ENCODE measurements around the gene SUSD1.

The SUSD1 gene

DNA sequence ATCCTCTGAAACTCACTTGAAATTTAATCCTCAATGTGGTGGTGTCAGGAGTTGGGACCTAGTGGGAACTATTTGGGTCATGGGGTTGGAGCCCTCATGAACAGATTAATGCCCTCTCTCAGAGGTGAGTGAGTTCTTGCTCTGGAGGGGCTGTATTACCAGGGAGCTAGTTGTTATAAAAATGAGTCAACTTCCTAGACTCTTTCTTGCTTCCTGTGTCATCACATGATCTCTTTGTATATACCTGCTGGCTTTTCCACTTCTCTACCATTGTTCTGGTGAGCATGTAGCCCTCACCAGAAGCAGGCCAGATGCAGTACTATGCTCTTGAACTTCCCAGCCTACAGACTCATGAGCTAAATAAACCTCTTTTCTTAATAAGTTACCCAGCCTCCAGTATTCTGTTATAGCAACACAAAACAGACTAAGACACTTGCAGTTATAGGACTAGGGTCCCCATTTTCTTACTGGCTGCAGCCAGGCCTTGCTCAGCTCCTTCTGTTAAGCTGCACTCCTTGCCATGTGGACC lies 127.5 kb downstream of the SUSD1 start:
- no peak overlapping the region for H3K27ac ChIP-seq (ENCODE audit: low read depth, low read length)
- no peak overlapping the region for H3K9ac ChIP-seq (ENCODE audit: low read depth in 1 of 2, low read length in 2 of 2)
- peaks cover 2 to 5% of the 10 kb centered on the region in 2 donors for H3K9me3 ChIP-seq (ENCODE audit: control insufficient read depth in 1 of 2, low read length in 2 of 2)
- peaks cover 29 to 33% of the 10 kb centered on the region in 2 donors for H3K4me1 ChIP-seq (ENCODE audit: control insufficient read depth in 1 of 2, insufficient read depth in 2 of 2, low read length in 2 of 2)
- no peaks in the 10 kb centered on the region for H3K36me3 ChIP-seq (ENCODE audit: control insufficient read depth in 1 of 2, insufficient read depth in 2 of 2, low read length in 2 of 2)
- no peaks in the 10 kb centered on the region for H3K27me3 ChIP-seq (ENCODE audit: control insufficient read depth in 1 of 2, insufficient read depth in 2 of 2, low read length in 2 of 2)
- H3K4me3 ChIP-seq (ENCODE audit: low read depth in 1 of 2, low read length in 2 of 2): no peak overlapping the region

DNA sequence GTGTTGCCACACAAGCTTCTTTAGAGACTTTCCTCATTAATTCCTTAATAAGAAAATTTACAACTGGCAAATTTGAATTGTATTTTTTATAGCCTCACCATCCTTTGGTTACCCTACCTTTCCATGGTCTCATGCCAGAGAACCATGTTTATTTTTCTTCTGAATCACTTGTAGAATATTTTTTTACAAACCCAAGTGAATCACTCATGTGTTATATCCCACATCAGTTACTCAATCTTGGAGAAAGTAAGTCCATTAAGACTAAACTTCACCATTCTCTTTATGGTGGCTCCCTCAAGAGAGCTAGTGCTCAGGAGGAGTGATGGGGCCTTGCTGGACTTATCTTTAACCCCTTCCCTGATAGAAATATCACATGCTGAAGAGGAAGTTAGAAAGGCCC lies 128.9 kb downstream of the SUSD1 start:
- Histone ChIP-seq H3K9ac (ENCODE audit: low read depth in 1 of 2, low read length in 2 of 2) (no peak overlapping the region), H3K27me3 (ENCODE audit: control insufficient read depth in 1 of 2, insufficient read depth in 2 of 2, low read length in 2 of 2) (no peaks in the 10 kb centered on the region), H3K4me3 (ENCODE audit: low read depth in 1 of 2, low read length in 2 of 2) (no peak overlapping the region), H3K27ac (ENCODE audit: low read depth, low read length) (no peak overlapping the region), H3K4me1 (ENCODE audit: control insufficient read depth in 1 of 2, insufficient read depth in 2 of 2, low read length in 2 of 2) (peaks cover 28 to 29% of the 10 kb centered on the region in 2 donors), H3K9me3 (ENCODE audit: control insufficient read depth in 1 of 2, low read length in 2 of 2) (peaks cover 2 to 5% of the 10 kb centered on the region in 2 donors), H3K36me3 (ENCODE audit: control insufficient read depth in 1 of 2, insufficient read depth in 2 of 2, low read length in 2 of 2) (peaks cover under 1 to 8% of the 10 kb centered on the region in 2 donors)

DNA sequence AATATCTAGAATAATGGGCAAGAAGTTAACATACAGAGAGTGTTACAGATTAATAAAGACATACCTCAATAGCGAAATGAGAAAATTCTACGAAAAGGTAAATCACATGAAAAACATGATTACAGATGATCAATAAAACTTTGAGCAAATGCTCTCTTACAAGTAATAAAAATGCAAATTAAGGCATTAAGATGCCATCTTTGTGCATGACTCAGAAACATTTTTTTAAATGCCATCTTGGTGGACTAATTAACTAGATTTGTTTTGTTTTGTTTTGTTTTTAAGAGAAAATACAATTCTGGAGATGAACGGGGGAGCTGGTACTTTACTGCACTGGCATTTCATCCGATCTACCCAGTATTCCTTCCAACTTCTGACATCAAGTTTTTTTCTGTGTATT lies 130.2 kb downstream of the SUSD1 start:
- Histone ChIP-seq H3K27ac (ENCODE audit: low read depth, low read length) (no peak overlapping the region), H3K36me3 (ENCODE audit: control insufficient read depth in 1 of 2, insufficient read depth in 2 of 2, low read length in 2 of 2) (peaks cover 5 to 17% of the 10 kb centered on the region in 2 donors), H3K4me3 (ENCODE audit: low read depth in 1 of 2, low read length in 2 of 2) (no peak overlapping the region), H3K4me1 (ENCODE audit: control insufficient read depth in 1 of 2, insufficient read depth in 2 of 2, low read length in 2 of 2) (peaks cover 15 to 17% of the 10 kb centered on the region in 2 donors), H3K27me3 (ENCODE audit: control insufficient read depth in 1 of 2, insufficient read depth in 2 of 2, low read length in 2 of 2) (no peaks in the 10 kb centered on the region), H3K9me3 (ENCODE audit: control insufficient read depth in 1 of 2, low read length in 2 of 2) (peaks cover 2 to 5% of the 10 kb centered on the region in 2 donors), H3K9ac (ENCODE audit: low read depth in 1 of 2, low read length in 2 of 2) (no peak overlapping the region)

DNA sequence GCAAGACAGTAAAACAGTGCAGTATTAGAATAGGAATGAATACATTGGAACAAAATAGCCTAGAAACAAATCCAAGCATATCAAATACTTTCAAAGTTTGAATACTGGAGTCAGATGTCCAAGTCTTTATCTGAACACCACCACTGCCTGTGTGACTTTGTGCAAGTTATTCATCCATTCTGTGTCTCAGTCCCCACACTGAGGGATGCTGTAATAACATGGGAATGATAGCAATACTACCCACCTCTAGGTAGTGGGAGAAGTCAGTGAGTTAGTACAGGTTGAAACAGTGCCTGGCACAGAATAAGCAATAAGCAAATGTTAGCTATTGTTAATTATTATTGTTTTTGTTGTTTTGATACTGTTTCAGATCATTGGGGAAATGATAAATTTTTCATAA lies 130.9 kb downstream of the SUSD1 start:
- H3K27ac ChIP-seq (ENCODE audit: low read depth, low read length): no peak overlapping the region
- peaks cover 2 to 5% of the 10 kb centered on the region in 2 donors for H3K9me3 ChIP-seq (ENCODE audit: control insufficient read depth in 1 of 2, low read length in 2 of 2)
- H3K4me1 ChIP-seq (ENCODE audit: control insufficient read depth in 1 of 2, insufficient read depth in 2 of 2, low read length in 2 of 2): peaks cover 9 to 10% of the 10 kb centered on the region in 2 donors
- H3K4me3 ChIP-seq (ENCODE audit: low read depth in 1 of 2, low read length in 2 of 2): no peak overlapping the region
- H3K36me3 ChIP-seq (ENCODE audit: control insufficient read depth in 1 of 2, insufficient read depth in 2 of 2, low read length in 2 of 2): peaks cover 5 to 20% of the 10 kb centered on the region in 2 donors
- H3K27me3 ChIP-seq (ENCODE audit: control insufficient read depth in 1 of 2, insufficient read depth in 2 of 2, low read length in 2 of 2): no peaks in the 10 kb centered on the region
- H3K9ac ChIP-seq (ENCODE audit: low read depth in 1 of 2, low read length in 2 of 2): no peak overlapping the region

DNA sequence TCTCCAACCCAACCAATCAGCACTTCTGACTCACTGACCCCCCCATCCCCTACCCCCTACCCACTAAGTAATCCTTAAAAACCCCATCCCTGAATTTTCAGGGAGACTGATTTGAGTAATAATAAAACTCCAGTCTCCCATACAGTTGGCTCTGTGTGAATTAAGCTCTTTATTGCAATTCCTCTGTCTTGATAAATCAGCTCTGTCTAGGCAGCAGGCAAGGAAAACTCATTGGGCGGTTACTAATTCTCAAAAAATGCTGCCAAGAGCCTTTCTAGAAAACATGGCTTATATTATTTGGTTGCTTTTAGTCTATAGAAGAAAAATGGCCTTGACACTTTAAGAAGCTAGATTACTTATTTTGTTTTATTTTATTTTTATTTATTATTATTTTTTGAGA lies 131.7 kb downstream of the SUSD1 start:
- Histone ChIP-seq H3K9ac (ENCODE audit: low read depth in 1 of 2, low read length in 2 of 2) (no peak overlapping the region), H3K4me1 (ENCODE audit: control insufficient read depth in 1 of 2, insufficient read depth in 2 of 2, low read length in 2 of 2) (peaks cover 2% of the 10 kb centered on the region in 2 donors), H3K4me3 (ENCODE audit: low read depth in 1 of 2, low read length in 2 of 2) (no peak overlapping the region), H3K27me3 (ENCODE audit: control insufficient read depth in 1 of 2, insufficient read depth in 2 of 2, low read length in 2 of 2) (no peaks in the 10 kb centered on the region), H3K9me3 (ENCODE audit: control insufficient read depth in 1 of 2, low read length in 2 of 2) (peaks cover 2 to 5% of the 10 kb centered on the region in 2 donors), H3K27ac (ENCODE audit: low read depth, low read length) (no peak overlapping the region), H3K36me3 (ENCODE audit: control insufficient read depth in 1 of 2, insufficient read depth in 2 of 2, low read length in 2 of 2) (peaks cover 7 to 20% of the 10 kb centered on the region in 2 donors)

DNA sequence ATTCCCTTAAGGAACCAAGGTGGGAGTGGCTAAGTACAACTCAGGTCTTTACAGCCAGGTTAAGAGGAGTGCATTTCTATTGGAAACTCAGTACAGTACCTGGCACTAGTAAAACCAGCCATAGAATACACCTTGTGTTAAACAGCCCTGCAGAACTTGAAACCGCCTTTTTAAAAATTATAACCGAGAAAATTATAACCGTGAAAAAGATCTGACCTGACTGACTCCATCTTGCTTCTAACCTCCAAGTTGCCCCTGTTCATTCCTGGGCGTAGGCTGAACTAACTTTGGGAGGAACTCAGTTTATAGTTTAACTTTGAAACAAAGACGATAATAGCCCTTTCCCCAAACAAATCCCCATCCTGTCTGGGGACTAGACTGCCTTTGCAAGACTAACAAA lies 132.3 kb downstream of the SUSD1 start:
- Histone ChIP-seq H3K9ac (ENCODE audit: low read depth in 1 of 2, low read length in 2 of 2) (no peak overlapping the region), H3K4me1 (ENCODE audit: control insufficient read depth in 1 of 2, insufficient read depth in 2 of 2, low read length in 2 of 2) (no peaks in the 10 kb centered on the region), H3K36me3 (ENCODE audit: control insufficient read depth in 1 of 2, insufficient read depth in 2 of 2, low read length in 2 of 2) (peaks cover 10 to 23% of the 10 kb centered on the region in 2 donors), H3K4me3 (ENCODE audit: low read depth in 1 of 2, low read length in 2 of 2) (no peak overlapping the region), H3K27ac (ENCODE audit: low read depth, low read length) (no peak overlapping the region), H3K9me3 (ENCODE audit: control insufficient read depth in 1 of 2, low read length in 2 of 2) (peaks cover 2 to 3% of the 10 kb centered on the region in 2 donors), H3K27me3 (ENCODE audit: control insufficient read depth in 1 of 2, insufficient read depth in 2 of 2, low read length in 2 of 2) (no peaks in the 10 kb centered on the region)

DNA sequence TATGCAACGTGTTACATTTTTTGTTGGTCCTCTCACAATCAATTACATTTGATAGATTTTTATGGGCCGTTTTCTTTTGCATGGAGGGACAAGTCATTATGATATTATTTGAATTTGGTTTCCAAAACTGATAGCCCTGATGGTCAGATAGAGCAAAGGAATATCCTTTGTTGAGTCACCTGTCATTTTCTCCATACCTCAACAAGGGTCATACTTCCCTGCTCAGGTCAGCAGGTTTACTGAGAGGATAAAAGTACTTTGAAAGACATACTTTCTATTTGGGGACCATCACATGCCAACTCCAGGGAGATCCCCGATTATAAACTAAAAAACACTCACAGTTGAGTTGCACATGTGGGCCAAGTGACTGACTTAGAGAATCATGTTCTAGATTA lies 132.9 kb downstream of the SUSD1 start:
- H3K36me3 ChIP-seq (ENCODE audit: control insufficient read depth in 1 of 2, insufficient read depth in 2 of 2, low read length in 2 of 2): peaks cover 10 to 27% of the 10 kb centered on the region in 2 donors
- no peak overlapping the region for H3K4me3 ChIP-seq (ENCODE audit: low read depth in 1 of 2, low read length in 2 of 2)
- H3K27me3 ChIP-seq (ENCODE audit: control insufficient read depth in 1 of 2, insufficient read depth in 2 of 2, low read length in 2 of 2): no peaks in the 10 kb centered on the region
- no peak overlapping the region for H3K27ac ChIP-seq (ENCODE audit: low read depth, low read length)
- no peaks in the 10 kb centered on the region for H3K4me1 ChIP-seq (ENCODE audit: control insufficient read depth in 1 of 2, insufficient read depth in 2 of 2, low read length in 2 of 2)
- no peaks in the 10 kb centered on the region for H3K9me3 ChIP-seq (ENCODE audit: control insufficient read depth in 1 of 2, low read length in 2 of 2)
- no peak overlapping the region for H3K9ac ChIP-seq (ENCODE audit: low read depth in 1 of 2, low read length in 2 of 2)

DNA sequence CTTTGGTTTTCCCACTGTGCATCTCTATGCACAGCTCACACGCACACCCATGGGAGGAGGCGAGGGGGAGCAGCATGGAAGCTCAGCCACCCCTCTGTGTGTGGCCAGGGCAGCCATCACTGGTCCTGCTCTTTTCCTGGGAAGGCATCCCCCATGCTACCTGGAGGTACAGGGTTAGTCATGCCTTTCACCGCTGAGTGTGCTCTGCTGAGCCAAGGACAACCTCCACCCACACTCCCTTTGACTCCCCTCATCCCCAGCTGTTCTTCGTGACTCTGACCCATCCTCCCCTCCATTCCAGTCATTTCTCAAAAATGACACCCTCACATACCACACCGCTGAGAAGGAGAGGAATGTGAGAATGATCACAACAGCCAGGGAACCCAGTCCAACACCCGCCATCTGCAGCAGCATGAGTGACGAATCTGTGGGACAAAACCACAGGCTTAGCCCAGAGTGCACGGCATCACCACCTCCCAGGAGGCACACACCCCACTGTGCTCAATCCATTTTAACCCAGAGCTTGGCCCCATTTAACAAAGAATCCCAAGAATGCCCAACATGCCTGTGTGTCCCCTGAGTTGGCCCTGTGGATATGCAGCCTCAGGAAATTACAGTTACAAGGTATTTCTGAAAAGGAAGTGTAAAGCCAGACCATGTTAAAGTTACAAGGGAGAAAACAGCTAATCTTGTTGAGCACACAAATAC lies 133.4 kb downstream of the SUSD1 start:
- no peaks in the 10 kb centered on the region for H3K9me3 ChIP-seq (ENCODE audit: control insufficient read depth in 1 of 2, low read length in 2 of 2)
- H3K4me3 ChIP-seq (ENCODE audit: low read depth in 1 of 2, low read length in 2 of 2): no peak overlapping the region
- no peaks in the 10 kb centered on the region for H3K27me3 ChIP-seq (ENCODE audit: control insufficient read depth in 1 of 2, insufficient read depth in 2 of 2, low read length in 2 of 2)
- no peak overlapping the region for H3K9ac ChIP-seq (ENCODE audit: low read depth in 1 of 2, low read length in 2 of 2)
- no peak overlapping the region for H3K27ac ChIP-seq (ENCODE audit: low read depth, low read length)
- H3K4me1 ChIP-seq (ENCODE audit: control insufficient read depth in 1 of 2, insufficient read depth in 2 of 2, low read length in 2 of 2): no peaks in the 10 kb centered on the region
- H3K36me3 ChIP-seq (ENCODE audit: control insufficient read depth in 1 of 2, insufficient read depth in 2 of 2, low read length in 2 of 2): peaks cover 10 to 27% of the 10 kb centered on the region in 2 donors

DNA sequence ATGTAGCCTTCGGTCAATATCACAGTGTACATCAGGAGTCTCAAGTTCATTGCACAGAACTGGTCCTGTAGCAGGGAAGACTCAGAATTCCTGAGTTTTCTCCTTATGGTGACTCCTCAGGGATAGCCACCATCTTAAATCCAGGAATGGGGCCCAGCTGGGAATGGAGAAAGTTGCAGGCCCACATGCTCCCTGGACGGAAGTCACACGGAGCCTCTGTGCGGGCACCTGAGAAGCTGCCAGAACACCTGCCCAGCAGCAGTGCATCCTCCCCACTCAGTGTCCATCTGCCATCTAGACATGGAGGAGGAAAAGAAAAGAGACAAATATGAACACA lies 133.9 kb downstream of the SUSD1 start:
- Histone ChIP-seq H3K9ac (ENCODE audit: low read depth in 1 of 2, low read length in 2 of 2) (no peak overlapping the region), H3K9me3 (ENCODE audit: control insufficient read depth in 1 of 2, low read length in 2 of 2) (no peaks in the 10 kb centered on the region), H3K4me1 (ENCODE audit: control insufficient read depth in 1 of 2, insufficient read depth in 2 of 2, low read length in 2 of 2) (no peaks in the 10 kb centered on the region), H3K36me3 (ENCODE audit: control insufficient read depth in 1 of 2, insufficient read depth in 2 of 2, low read length in 2 of 2) (peaks cover 10 to 27% of the 10 kb centered on the region in 2 donors), H3K27me3 (ENCODE audit: control insufficient read depth in 1 of 2, insufficient read depth in 2 of 2, low read length in 2 of 2) (no peaks in the 10 kb centered on the region), H3K4me3 (ENCODE audit: low read depth in 1 of 2, low read length in 2 of 2) (no peak overlapping the region), H3K27ac (ENCODE audit: low read depth, low read length) (no peak overlapping the region)

DNA sequence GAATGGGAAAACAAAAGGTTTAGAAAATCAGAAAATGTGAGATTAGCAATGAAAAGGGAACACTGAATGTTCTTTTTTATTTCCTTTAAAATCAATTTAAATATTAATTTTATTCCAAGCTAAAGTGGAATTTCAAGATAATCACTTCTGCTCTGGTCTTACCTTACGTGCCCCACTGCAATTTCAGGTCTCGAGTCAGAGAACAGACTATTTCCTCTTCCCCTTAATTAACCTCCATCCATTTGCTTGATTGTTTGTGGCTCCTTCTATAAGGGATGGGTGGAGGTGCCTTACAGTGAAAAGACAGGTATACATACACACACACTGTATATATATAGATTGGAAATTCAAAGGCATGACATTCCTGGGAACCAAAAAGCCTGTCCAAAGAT lies 137.1 kb downstream of the SUSD1 start:
- Histone ChIP-seq H3K9me3 (ENCODE audit: control insufficient read depth in 1 of 2, low read length in 2 of 2) (no peaks in the 10 kb centered on the region), H3K4me3 (ENCODE audit: low read depth in 1 of 2, low read length in 2 of 2) (no peak overlapping the region), H3K27me3 (ENCODE audit: control insufficient read depth in 1 of 2, insufficient read depth in 2 of 2, low read length in 2 of 2) (no peaks in the 10 kb centered on the region), H3K36me3 (ENCODE audit: control insufficient read depth in 1 of 2, insufficient read depth in 2 of 2, low read length in 2 of 2) (peaks cover 10 to 27% of the 10 kb centered on the region in 2 donors), H3K4me1 (ENCODE audit: control insufficient read depth in 1 of 2, insufficient read depth in 2 of 2, low read length in 2 of 2) (peaks cover 0 to 5% of the 10 kb centered on the region in 2 donors), H3K27ac (ENCODE audit: low read depth, low read length) (no peak overlapping the region), H3K9ac (ENCODE audit: low read depth in 1 of 2, low read length in 2 of 2) (no peak overlapping the region)

Data from duodenal mucosa (tissue), 2 donors.